HG03135 (cell line): ENCODE results near the gene SHMT2.

Source experiments
- ATAC-seq: cut with Tn5 transposase; IDR thresholded peaks from one replicate; pipeline ENCODE4 v1.9.1; 2021; ENCODE audit warnings: mild to moderate bottlenecking, moderate library complexity; ENCODE audit not compliant: unreplicated experiment

The SHMT2 gene

GRCh38 chr12:57196439-57196838, 33.1 kb upstream of the SHMT2 start:
- ATAC-seq, result no peak

- no peak for ATAC-seq
Measured at GRCh38 chr12:57196956-57197355, 32.6 kb upstream of the SHMT2 start.

GRCh38 chr12:57198329-57198728, 31.2 kb upstream of the SHMT2 start:
- no peak for ATAC-seq

- ATAC-seq, result no peak
Measured at GRCh38 chr12:57199191-57199590, 30.3 kb upstream of the SHMT2 start.

- no peak for ATAC-seq
Measured at GRCh38 chr12:57200497-57200896, 29.0 kb upstream of the SHMT2 start.

GRCh38 chr12:57201219-57201618, 28.3 kb upstream of the SHMT2 start:
- no peak for ATAC-seq

- no peak for ATAC-seq
Measured at GRCh38 chr12:57201631-57202030, 27.9 kb upstream of the SHMT2 start.

GRCh38 chr12:57202321-57202720, 27.2 kb upstream of the SHMT2 start:
- no peak for ATAC-seq

GRCh38 chr12:57203201-57203600, 26.3 kb upstream of the SHMT2 start:
- no peak for ATAC-seq

GRCh38 chr12:57203791-57204190, 25.7 kb upstream of the SHMT2 start:
- no peak for ATAC-seq

GRCh38 chr12:57204454-57204853, 25.1 kb upstream of the SHMT2 start:
- no peak for ATAC-seq

- ATAC-seq, result no peak
Measured at GRCh38 chr12:57205186-57205585, 24.3 kb upstream of the SHMT2 start.

- ATAC-seq, result no peak
Measured at GRCh38 chr12:57205931-57206330, 23.6 kb upstream of the SHMT2 start.

GRCh38 chr12:57207731-57208630, 21.5 kb upstream of the SHMT2 start:
- no peak for ATAC-seq

- no peak for ATAC-seq
Measured at GRCh38 chr12:57208631-57209282, 20.8 kb upstream of the SHMT2 start.

- no peak for ATAC-seq
Measured at GRCh38 chr12:57209916-57210315, 19.6 kb upstream of the SHMT2 start.

- no peak for ATAC-seq
Measured at GRCh38 chr12:57210461-57210860, 19.1 kb upstream of the SHMT2 start.

- ATAC-seq, result no peak
Measured at GRCh38 chr12:57210926-57211692, 18.4 kb upstream of the SHMT2 start.

GRCh38 chr12:57211791-57212700, 17.5 kb upstream of the SHMT2 start:
- no peak for ATAC-seq

- ATAC-seq, result no peak
Measured at GRCh38 chr12:57212701-57213057, 16.8 kb upstream of the SHMT2 start.
